HCEC 1CT (cell line): ENCODE results near the gene POLE.
A peak's percentile ranks its signal among the peaks of the same experiment; 100 is the strongest.

Experiments
- DNase-seq: peaks from one replicate; pipeline ENCODE4 v3.0.0-alpha.2; 2017

The POLE gene

GRCh38 chr12:132648616-132649225 is 38.4 kb downstream of the POLE start:
- DNase-seq: no peak

GRCh38 chr12:132647858-132648257 is 39.3 kb downstream of the POLE start:
- no peak for DNase-seq

- no peak for DNase-seq
Measured at GRCh38 chr12:132646850-132647249, 40.3 kb downstream of the POLE start.

GRCh38 chr12:132642846-132643835 is 44.0 kb downstream of the POLE start:
- no peak for DNase-seq

GRCh38 chr12:132641811-132642650 is 45.1 kb downstream of the POLE start:
- no peak for DNase-seq

- DNase-seq: no peak
Measured at GRCh38 chr12:132640936-132641335, 46.2 kb downstream of the POLE start.

GRCh38 chr12:132639956-132640520 is 47.1 kb downstream of the POLE start:
- DNase-seq: no peak

- peak; percentile 18 for DNase-seq
Measured at GRCh38 chr12:132638541-132639408, 48.4 kb downstream of the POLE start.

GRCh38 chr12:132637811-132638210 is 49.3 kb downstream of the POLE start:
- DNase-seq: no peak

- no peak for DNase-seq
Measured at GRCh38 chr12:132635076-132635955, 51.8 kb downstream of the POLE start.

- no peak for DNase-seq
Measured at GRCh38 chr12:132634411-132634990, 52.6 kb downstream of the POLE start.

GRCh38 chr12:132633901-132634300 is 53.2 kb downstream of the POLE start:
- DNase-seq: no peak

GRCh38 chr12:132633398-132633797 is 53.7 kb downstream of the POLE start:
- no peak for DNase-seq

GRCh38 chr12:132632521-132633228 is 54.5 kb downstream of the POLE start:
- no peak for DNase-seq

GRCh38 chr12:132631666-132632065 is 55.5 kb downstream of the POLE start:
- no peak for DNase-seq

GRCh38 chr12:132630672-132631071 is 56.5 kb downstream of the POLE start:
- no peak for DNase-seq

- DNase-seq: no peak
Measured at GRCh38 chr12:132629330-132629729, 57.8 kb downstream of the POLE start.

GRCh38 chr12:132625731-132626430 is 61.3 kb downstream of the POLE start:
- no peak for DNase-seq
